ENCODE results near the gene SUCO. TPM values are rescaled to one million over a fixed set of nuclear protein-coding genes. Genes with fewer than 3 reads are reported as not detected.

SUCO gene
- polyA plus RNA-seq, 2 of the 4 experiments (the other 2 are of a cell fraction) = 10.3 to 21.8 TPM

- FAIRE-seq (no peak), DNase-seq (ENCODE audit: low read depth in 1 of 2, low spot score in 1 of 2) (no peak), ATAC-seq (no peak)
- TF ChIP-seq RARB (CRISPR knock-in tag; IDR thresholded peaks at IDR 0.05) (no peak), HOXA7 (CRISPR knock-in tag; IDR thresholded peaks at IDR 0.05) (no peak), FOSB (CRISPR knock-in tag; IDR thresholded peaks at IDR 0.05) (no peak), POLR2AphosphoS2 (conservative IDR thresholded peaks at IDR 0.05; ENCODE audit: low read length) (no peak), PHF8 (IDR thresholded peaks at IDR 0.05; ENCODE audit: borderline replicate concordance, low read depth) (no peak), JUNB (IDR thresholded peaks at IDR 0.05) (no peak), TFCP2L1 (CRISPR knock-in tag; IDR thresholded peaks at IDR 0.05) (no peak)
- Histone ChIP-seq H3K27ac (no peak overlapping the region; a peak in 1 of 6 replicates), H3K4me2 (no peak overlapping the region), H3K4me3 (no peak overlapping the region), H3K9me3 (no peaks in the 10 kb centered on the region), H3K4me1 (peaks cover 14% of the 10 kb centered on the region; the same call in 2 of the 3 replicates)
- POLR2A ChIA-PET = interaction anchor here (0.7 kb wide), 1 partner anchor 12 kb away, joined by 3 read pairs; no protein-coding TSS in a partner anchor
- CTCF ChIA-PET = interaction anchor here (0.8 to 1.6 kb wide), 3 partner anchors 15 to 175 kb away, joined by 3 to 4 read pairs (median 4); no protein-coding TSS in a partner anchor
- 93% methylated on average over 2 of the region's 2 CpGs for WGBS (ENCODE audit: missing lambda C conversion rate)
These were observed 11.6 kb downstream of the SUCO start for GRCh38 chr1:172544481-172545104.

- FAIRE-seq (no peak), ATAC-seq (no peak), DNase-seq (ENCODE audit: low read depth in 1 of 2, low spot score in 1 of 2) (no peak)
- POLR2A ChIA-PET = interaction anchor here (1.0 kb wide), 1 partner anchor 13 kb away, joined by 3 read pairs; the partner anchor contains the start of gene SUCO
- Histone ChIP-seq H3K27ac (no peak overlapping the region), H3K4me2 (no peak overlapping the region), H3K4me1 (peaks cover 19% of the 10 kb centered on the region; the same call in 2 of the 3 replicates), H3K9me3 (no peaks in the 10 kb centered on the region), H3K4me3 (no peak overlapping the region)
- CTCF ChIA-PET = interaction anchor here (0.8 to 1.6 kb wide), 2 partner anchors 14 to 64 kb away, joined by 3 to 4 read pairs; no protein-coding TSS in a partner anchor
- no peak for TF ChIP-seq EHF (CRISPR knock-in tag; IDR thresholded peaks at IDR 0.05)
- TF ChIP-seq REST (IDR thresholded peaks at IDR 0.05) = no peak
- TF ChIP-seq GATA3 (IDR thresholded peaks at IDR 0.05; ENCODE audit: borderline replicate concordance) = no peak
- TF ChIP-seq FOSB (CRISPR knock-in tag; IDR thresholded peaks at IDR 0.05) = no peak
- no peak for TF ChIP-seq POLR2AphosphoS2 (conservative IDR thresholded peaks at IDR 0.05; ENCODE audit: low read length)
- no peak for TF ChIP-seq MAX (IDR thresholded peaks at IDR 0.05)
- TF ChIP-seq HES2 (IDR thresholded peaks at IDR 0.05) = no peak
- TF ChIP-seq ELK1 (IDR thresholded peaks at IDR 0.05; ENCODE audit: low read depth, low read length) = no peak
- TF ChIP-seq HDAC2 (IDR thresholded peaks at IDR 0.05) = no peak
- TF ChIP-seq CTCF (IDR thresholded peaks at IDR 0.05) = no peak
- no peak for TF ChIP-seq ZFP36 (IDR thresholded peaks at IDR 0.05; ENCODE audit: borderline replicate concordance, partially characterized antibody)
- no peak for TF ChIP-seq POLR2A (IDR thresholded peaks at IDR 0.05; ENCODE audit: low read length)
- 93% methylated on average over 4 of the region's 4 CpGs for WGBS (ENCODE audit: missing lambda C conversion rate)
These were observed 12.6 kb downstream of the SUCO start for GRCh38 chr1:172545396-172546004.

Data from A549 (cell line).